GM19328 (cell line): Measurements from ENCODE around the gene PTPRU.
"Not testable (repeated sequence)": the region's sequence is repeated elsewhere in the genome, so short reads cannot be mapped to it uniquely, and the experiment has no call there.

Experiments
- ATAC-seq: cut with Tn5 transposase; IDR thresholded peaks from one replicate; pipeline ENCODE4 v1.9.1; 2021; ENCODE audit warnings: mild to moderate bottlenecking, moderate library complexity; ENCODE audit not compliant: unreplicated experiment

Gene PTPRU

GRCh38 chr1:29314685-29315084, 78.4 kb downstream of the PTPRU start:
- not testable (repeated sequence) for ATAC-seq

DNA sequence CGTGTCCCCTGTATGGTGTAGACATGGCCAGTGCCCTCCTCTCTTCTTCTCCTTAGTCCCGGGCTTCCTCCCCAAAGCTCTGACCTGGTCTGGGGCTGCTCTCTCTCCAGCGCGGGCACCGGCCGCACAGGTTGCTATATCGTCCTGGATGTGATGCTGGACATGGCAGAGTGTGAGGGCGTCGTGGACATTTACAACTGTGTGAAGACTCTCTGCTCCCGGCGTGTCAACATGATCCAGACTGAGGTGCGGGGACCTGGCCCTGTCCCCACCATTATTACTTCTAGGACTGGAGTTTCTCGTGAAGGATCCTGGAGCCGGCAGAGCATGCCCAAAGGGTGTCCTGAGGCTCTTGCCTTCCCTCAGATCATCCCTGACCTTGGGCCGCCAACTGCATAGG, 78.9 kb downstream of the PTPRU start:
- ATAC-seq, result no peak

DNA sequence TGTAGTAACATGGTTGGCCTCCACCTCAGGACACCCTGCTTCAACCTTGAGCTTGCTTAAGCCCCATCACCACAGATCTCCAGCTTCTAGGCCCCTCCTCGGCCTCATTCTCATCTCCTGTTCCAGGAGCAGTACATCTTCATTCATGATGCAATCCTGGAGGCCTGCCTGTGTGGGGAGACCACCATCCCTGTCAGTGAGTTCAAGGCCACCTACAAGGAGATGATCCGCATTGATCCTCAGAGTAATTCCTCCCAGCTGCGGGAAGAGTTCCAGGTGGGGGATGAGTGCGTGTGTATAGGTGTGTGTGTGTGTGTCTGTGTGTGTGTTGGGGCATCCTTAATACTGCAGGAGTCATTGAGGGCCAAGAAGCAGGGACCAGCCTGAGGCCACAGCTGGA, 79.6 kb downstream of the PTPRU start:
- no peak for ATAC-seq

DNA sequence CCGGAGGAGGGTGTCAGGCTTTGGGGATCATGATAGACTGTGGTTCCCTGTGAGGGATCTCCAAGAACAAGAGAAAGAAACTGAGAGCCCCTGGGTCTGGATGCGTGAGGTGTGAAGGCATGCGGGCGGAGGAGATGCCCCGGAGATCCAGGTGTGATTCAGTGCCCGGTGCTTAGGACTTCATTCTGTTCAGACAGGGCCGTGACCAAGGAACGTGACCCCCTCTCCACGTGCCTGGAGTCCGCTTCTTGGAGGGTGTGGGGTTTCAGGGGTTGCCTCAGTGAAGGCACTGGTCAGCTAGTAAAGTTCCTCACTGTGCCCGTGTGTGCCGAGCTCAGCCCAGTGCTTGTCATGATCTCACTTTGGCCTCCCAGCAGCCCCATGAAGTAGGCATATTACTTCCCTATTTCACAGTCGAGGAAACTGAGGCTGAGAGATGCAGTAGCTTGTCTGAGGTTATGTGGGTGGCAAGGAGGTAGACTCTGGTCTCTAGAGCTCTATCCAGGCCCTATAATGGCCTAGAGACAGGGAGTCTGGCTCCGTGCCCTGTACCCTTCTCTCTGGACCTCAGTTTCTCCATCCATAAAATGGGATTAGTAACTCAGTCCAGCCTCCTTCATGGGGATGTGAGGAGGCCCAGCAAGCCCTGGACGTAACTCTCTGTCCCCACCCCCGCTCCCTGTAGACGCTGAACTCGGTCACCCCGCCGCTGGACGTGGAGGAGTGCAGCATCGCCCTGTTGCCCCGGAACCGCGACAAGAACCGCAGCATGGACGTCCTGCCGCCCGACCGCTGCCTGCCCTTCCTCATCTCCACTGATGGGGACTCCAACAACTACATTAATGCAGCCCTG, 81.0 kb downstream of the PTPRU start:
- no peak for ATAC-seq

- ATAC-seq, result no peak
Observed at GRCh38 chr1:29317916-29318530, 81.7 kb downstream of the PTPRU start.

DNA sequence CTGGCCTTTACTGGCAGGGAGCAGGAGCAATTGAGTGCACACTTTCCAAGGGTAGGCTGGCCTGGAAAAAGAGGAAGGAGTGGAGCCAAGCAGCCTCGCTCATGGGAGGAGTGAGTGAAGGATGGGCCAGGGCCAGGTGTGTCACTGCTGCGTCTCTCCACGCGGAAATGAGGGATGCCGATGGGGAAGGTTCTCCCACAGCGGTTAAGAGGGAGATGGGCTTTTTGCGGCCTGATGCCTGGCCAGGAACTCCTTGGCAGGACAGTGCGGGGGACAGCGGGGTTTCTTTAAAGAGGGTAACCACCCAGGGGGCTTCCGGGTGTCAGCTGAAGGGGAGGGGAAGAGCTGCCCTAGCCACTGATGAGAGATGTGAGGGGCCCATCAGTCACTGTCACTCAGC, 82.4 kb downstream of the PTPRU start:
- no peak for ATAC-seq

GRCh38 chr1:29319300-29320110, 83.2 kb downstream of the PTPRU start:
- ATAC-seq, result no peak

- ATAC-seq, result no peak
Observed at GRCh38 chr1:29320156-29320940, 84.0 kb downstream of the PTPRU start.

DNA sequence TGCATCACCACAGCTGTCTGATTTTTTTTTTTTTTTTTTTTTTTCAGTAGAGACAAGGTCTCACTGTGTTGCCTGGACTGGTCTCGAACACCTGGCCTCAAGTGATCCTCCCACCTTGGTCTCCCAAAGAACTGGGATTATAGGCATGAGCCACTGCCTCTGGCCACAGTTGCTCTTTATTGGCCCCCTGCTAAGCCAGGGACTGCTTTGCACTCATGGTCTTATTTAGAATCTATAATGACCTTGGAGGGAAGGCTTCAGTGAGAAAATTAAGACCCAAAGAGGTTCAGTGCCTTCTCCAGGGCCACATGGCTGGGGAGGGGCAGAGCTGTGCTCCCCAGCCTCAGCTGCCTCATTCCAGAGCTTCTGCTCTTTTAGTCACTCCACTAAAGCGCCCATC, 84.9 kb downstream of the PTPRU start:
- no peak for ATAC-seq

GRCh38 chr1:29322147-29322694, 85.9 kb downstream of the PTPRU start:
- ATAC-seq, result no peak

- ATAC-seq, result no peak
Observed at GRCh38 chr1:29322861-29323585, 86.7 kb downstream of the PTPRU start.

DNA sequence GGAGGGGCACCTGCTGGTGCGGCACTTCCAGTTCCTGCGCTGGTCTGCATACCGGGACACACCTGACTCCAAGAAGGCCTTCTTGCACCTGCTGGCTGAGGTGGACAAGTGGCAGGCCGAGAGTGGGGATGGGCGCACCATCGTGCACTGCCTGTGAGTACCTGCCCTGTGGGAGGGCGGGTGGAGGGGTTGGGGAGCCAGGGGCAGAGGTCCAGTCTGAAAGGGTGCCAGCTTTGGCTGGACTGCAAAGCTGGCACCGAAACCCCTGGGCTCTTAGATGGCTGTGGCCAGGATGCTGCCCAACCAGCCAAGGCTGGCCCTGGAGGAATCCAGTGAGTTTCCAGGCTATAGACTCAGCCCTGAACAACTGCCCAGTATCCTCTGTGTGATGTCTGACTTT, 87.3 kb downstream of the PTPRU start:
- no peak for ATAC-seq

DNA sequence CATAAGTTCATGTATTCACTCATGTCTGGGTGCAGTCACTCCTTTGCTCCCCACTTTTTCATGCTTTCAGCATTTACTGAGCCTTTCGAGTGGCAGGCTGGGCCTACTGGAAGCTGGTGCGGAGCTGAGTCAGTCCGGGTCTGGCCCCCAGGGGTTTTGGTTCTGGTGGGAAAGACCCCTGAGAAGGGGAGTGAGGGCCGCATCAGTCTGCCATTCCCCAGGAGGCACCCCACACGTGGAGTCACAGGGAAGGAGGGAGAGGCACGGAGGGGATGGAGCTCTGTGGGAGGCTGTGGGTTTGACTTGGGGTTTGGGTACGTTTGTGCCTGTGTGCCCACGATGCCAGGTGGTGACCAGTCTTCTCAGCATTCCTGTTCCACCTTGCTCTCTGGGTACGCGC, 87.9 kb downstream of the PTPRU start:
- no peak for ATAC-seq

DNA sequence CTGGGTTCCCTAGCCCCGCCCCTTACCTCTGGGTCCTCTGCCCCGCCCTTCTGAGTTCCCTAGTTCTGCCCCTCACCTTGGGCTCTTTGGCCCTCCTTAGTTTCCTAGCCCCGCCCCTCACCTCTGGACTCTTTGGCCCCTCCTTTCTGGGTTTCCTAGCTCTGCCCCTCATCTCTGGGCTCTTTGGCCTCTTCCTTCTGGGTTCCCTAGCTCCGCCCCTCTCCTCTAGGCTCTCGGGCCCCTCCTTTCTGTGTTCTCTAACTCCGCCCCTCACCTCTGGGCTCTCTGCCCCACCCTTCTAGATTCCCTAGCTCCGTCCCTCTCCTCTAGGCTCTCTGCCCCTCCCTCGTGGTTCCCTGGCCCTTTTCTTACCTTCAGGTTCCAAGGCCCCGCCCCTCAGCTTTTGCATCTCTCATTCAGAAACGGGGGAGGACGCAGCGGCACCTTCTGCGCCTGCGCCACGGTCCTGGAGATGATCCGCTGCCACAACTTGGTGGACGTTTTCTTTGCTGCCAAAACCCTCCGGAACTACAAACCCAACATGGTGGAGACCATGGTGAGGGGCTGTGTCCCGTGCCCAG, 88.5 kb downstream of the PTPRU start:
- no peak for ATAC-seq

DNA sequence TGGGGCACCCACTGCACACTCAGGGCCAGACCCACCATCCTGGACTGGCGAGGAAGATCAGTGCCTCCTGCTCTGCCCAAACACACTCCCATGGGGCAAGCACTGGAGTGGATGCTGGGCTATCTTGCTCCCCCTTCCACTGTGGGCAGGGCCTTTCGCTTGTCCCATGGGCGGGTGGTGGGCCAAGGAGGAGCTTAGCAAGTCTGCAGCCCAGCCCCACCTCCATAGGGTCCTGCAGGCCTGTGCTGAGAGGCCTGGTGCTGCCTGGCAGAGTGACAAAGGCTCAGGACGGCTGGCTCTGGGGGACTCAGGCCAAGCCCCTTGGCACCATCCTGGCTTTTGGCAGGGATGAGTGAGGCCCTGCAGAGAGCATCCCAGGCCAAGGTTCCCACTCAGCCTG, 89.4 kb downstream of the PTPRU start:
- no peak for ATAC-seq

DNA sequence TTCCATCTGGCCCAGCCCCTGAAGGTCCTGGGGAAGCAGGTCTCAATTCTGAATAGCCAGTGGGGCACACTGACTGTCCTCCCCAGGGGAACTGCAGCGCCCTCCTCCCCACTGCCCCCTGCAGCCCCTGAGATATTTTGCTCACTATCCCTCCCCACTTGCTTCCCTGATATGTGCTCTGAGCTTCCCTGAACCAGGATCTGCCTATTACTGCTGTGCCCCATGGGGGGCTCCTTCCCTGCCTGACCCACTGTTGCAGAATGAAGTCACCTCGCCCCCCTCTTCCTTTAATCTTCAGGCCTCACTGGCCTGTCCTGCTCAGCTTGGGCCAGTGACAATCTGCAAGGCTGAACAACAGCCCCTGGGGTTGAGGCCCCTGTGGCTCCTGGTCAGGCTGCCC, 89.8 kb downstream of the PTPRU start:
- no peak for ATAC-seq

DNA sequence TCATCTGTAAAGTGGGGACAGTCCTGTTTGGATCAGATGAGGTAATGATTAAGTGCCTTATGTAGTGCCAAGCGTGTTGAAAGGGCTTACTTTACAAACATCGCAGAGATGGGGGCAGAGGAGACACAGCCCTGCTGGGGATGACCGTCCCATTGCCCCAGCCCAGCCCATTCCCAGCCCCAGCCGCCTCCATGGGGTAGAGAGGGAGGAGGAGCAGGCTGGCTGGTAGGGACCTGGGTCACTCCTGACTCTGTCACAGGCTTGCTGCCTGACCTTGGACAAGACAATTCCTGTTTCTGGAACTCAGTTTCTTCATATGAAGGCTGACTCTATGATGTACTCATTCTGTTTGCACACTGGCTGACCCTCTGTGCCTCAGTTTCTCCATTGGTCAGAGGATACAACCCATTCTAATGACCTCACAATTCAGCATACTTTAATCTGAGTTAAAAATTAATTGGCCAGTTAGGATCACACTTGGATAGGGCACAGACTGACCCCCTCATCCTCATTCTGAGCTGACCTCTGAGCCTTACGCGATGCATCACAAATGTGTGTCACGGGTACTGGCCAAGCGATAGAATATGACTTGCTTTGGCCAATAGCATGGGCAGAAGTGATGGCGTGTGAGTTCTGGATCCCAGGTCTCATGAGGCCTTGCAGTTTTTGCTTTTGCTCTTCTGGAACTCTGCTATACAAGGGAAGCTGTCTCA, 91.1 kb downstream of the PTPRU start:
- ATAC-seq, result no peak

- no peak for ATAC-seq
Observed at GRCh38 chr1:29329022-29329775, 92.9 kb downstream of the PTPRU start.
